ENCODE measurements around the gene WNT2B.

WNT2B gene

GRCh38 chr1:112529301-112529700 lies 20.5 kb downstream of the WNT2B start:
- no peak overlapping the region for H3K56ac ChIP-seq (ENCODE audit: low read length)
- no peak overlapping the region for H2BK5ac ChIP-seq (ENCODE audit: low read length)
- no peak overlapping the region for H3K18ac ChIP-seq (ENCODE audit: low read length)
- no peak overlapping the region for H3K4me3 ChIP-seq (ENCODE audit: low read length)
- H3K79me2 ChIP-seq (ENCODE audit: control insufficient read depth, insufficient read depth, low read length), result no peaks in the 10 kb centered on the region
- peaks cover 25% of the 10 kb centered on the region for H3K4me1 ChIP-seq (ENCODE audit: control insufficient read depth, low read depth, low read length)
- no peak overlapping the region for H4K8ac ChIP-seq (ENCODE audit: low read depth, low read length)
- H3K79me1 ChIP-seq (ENCODE audit: low read length), result no peaks in the 10 kb centered on the region
- H3K4ac ChIP-seq (ENCODE audit: low read depth, low read length), result no peak overlapping the region
- H3K36me3 ChIP-seq (ENCODE audit: control insufficient read depth, insufficient read depth, low read length), result no peaks in the 10 kb centered on the region
- H4K5ac ChIP-seq (ENCODE audit: low read length), result no peak overlapping the region
- no peak overlapping the region for H3K23ac ChIP-seq (ENCODE audit: low read length)
- H3K4me2 ChIP-seq (ENCODE audit: low read length), result no peak overlapping the region
- H2BK15ac ChIP-seq (replicated peaks; ENCODE audit: low read depth), result no peak overlapping the region
- H3K27me3 ChIP-seq (ENCODE audit: insufficient read depth, low read length, poor library complexity), result no peaks in the 10 kb centered on the region
- H2AK5ac ChIP-seq (ENCODE audit: low read length), result no peak overlapping the region
- DNase-seq, result no peak
- H3K9ac ChIP-seq (ENCODE audit: low read length), result no peak overlapping the region
- H3K27ac ChIP-seq (ENCODE audit: low read depth, low read length), result no peak overlapping the region
- no peak overlapping the region for H2BK120ac ChIP-seq (ENCODE audit: low read depth, low read length)

DNA sequence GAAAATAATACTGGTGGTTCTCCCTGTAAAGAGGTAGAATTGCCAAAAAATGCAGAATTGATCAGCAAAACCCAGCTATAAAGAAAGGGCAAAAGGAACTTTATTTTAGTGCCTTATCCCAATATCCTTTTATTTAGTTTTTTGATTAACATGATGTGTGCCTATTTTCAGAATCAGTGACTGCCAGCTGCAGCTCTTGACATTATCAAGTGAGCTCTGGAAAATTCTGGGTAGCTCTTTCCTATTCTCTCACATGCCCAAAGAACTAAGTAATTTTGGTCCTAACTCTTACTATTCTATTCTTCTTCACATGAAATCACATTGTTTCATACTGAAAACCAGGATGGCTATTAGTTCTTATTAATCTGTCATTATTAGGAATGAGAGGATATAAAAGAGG lies 22.1 kb downstream of the WNT2B start:
- no peaks in the 10 kb centered on the region for H3K79me1 ChIP-seq (ENCODE audit: low read length)
- DNase-seq, result no peak
- H3K27me3 ChIP-seq (ENCODE audit: insufficient read depth, low read length, poor library complexity), result no peaks in the 10 kb centered on the region
- H3K18ac ChIP-seq (ENCODE audit: low read length), result no peak overlapping the region
- H3K56ac ChIP-seq (ENCODE audit: low read length), result no peak overlapping the region
- H2AK5ac ChIP-seq (ENCODE audit: low read length), result no peak overlapping the region
- no peak overlapping the region for H3K4me2 ChIP-seq (ENCODE audit: low read length)
- H3K79me2 ChIP-seq (ENCODE audit: control insufficient read depth, insufficient read depth, low read length), result no peaks in the 10 kb centered on the region
- H3K23ac ChIP-seq (ENCODE audit: low read length), result no peak overlapping the region
- H3K4me3 ChIP-seq (ENCODE audit: low read length), result no peak overlapping the region
- no peak overlapping the region for H2BK120ac ChIP-seq (ENCODE audit: low read depth, low read length)
- H2BK5ac ChIP-seq (ENCODE audit: low read length), result no peak overlapping the region
- H3K4me1 ChIP-seq (ENCODE audit: control insufficient read depth, low read depth, low read length), result peaks cover 11% of the 10 kb centered on the region
- H3K4ac ChIP-seq (ENCODE audit: low read depth, low read length), result no peak overlapping the region
- no peak overlapping the region for H4K5ac ChIP-seq (ENCODE audit: low read length)
- no peaks in the 10 kb centered on the region for H3K36me3 ChIP-seq (ENCODE audit: control insufficient read depth, insufficient read depth, low read length)
- no peak overlapping the region for H3K27ac ChIP-seq (ENCODE audit: low read depth, low read length)
- no peak overlapping the region for H3K9ac ChIP-seq (ENCODE audit: low read length)
- no peak overlapping the region for H4K8ac ChIP-seq (ENCODE audit: low read depth, low read length)
- H2BK15ac ChIP-seq (replicated peaks; ENCODE audit: low read depth), result no peak overlapping the region

DNA sequence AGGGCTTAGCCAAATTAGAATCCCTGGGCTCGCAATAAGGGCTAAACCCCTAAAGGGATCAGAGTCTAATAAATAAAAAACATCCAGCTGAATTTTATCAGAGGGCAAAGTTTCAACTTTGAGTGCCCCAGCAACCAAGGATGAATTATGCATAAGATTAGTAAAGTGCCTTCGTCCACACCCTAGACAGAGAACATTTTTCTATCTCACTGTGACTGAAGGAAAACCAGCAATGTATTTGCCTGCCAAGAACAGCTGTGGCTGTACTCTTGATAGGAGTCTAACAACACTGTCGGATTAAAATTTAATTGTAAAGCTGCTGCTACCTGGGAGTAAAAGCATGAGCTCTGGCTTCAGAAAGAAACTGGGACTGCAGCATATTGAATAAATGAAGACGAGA lies 23.3 kb downstream of the WNT2B start:
- Histone ChIP-seq H4K5ac (ENCODE audit: low read length) (no peak overlapping the region), H3K18ac (ENCODE audit: low read length) (peak overlapping the region; percentile 51), H2BK15ac (replicated peaks; ENCODE audit: low read depth) (no peak overlapping the region), H2BK5ac (ENCODE audit: low read length) (no peak overlapping the region), H3K9ac (ENCODE audit: low read length) (no peak overlapping the region), H4K8ac (ENCODE audit: low read depth, low read length) (no peak overlapping the region), H3K4me2 (ENCODE audit: low read length) (no peak overlapping the region), H3K79me2 (ENCODE audit: control insufficient read depth, insufficient read depth, low read length) (no peaks in the 10 kb centered on the region), H3K56ac (ENCODE audit: low read length) (no peak overlapping the region), H3K27me3 (ENCODE audit: insufficient read depth, low read length, poor library complexity) (no peaks in the 10 kb centered on the region), H3K4ac (ENCODE audit: low read depth, low read length) (no peak overlapping the region), H2AK5ac (ENCODE audit: low read length) (no peak overlapping the region), H2BK120ac (ENCODE audit: low read depth, low read length) (no peak overlapping the region), H3K23ac (ENCODE audit: low read length) (no peak overlapping the region), H3K4me1 (ENCODE audit: control insufficient read depth, low read depth, low read length) (peaks cover 7% of the 10 kb centered on the region), H3K4me3 (ENCODE audit: low read length) (no peak overlapping the region), H3K79me1 (ENCODE audit: low read length) (no peaks in the 10 kb centered on the region), H3K27ac (ENCODE audit: low read depth, low read length) (no peak overlapping the region), H3K36me3 (ENCODE audit: control insufficient read depth, insufficient read depth, low read length) (no peaks in the 10 kb centered on the region)
- WGBS (ENCODE audit: extremely low coverage, insufficient coverage, low lambda C conversion rate), result no CpG with 5 or more reads among the region's 4 CpGs
- DNase-seq, result no peak

DNA sequence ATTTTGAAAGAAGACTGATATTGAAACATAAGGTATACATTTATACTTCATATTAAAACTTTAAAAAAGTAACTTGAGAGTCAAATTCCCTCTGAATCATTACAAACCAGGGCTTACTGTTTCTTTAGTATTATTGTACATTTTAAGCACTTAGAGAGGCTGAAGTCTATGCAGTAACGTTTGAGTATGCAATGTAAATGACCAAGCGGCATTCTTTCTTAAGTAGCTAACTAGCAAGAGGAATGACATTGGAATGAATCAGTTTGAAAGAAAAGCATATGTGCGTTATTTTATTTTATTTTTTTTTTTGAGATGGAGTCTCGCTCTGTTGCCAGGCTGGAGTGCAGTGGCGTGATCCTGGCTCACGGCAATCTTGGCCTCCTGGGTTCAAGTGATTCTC lies 24.3 kb downstream of the WNT2B start:
- no peak overlapping the region for H4K8ac ChIP-seq (ENCODE audit: low read depth, low read length)
- peak; percentile 52 for DNase-seq
- H3K4me2 ChIP-seq (ENCODE audit: low read length), result no peak overlapping the region
- no peak overlapping the region for H3K27ac ChIP-seq (ENCODE audit: low read depth, low read length)
- H2BK120ac ChIP-seq (ENCODE audit: low read depth, low read length), result no peak overlapping the region
- no peaks in the 10 kb centered on the region for H3K79me1 ChIP-seq (ENCODE audit: low read length)
- H3K4ac ChIP-seq (ENCODE audit: low read depth, low read length), result no peak overlapping the region
- H3K56ac ChIP-seq (ENCODE audit: low read length), result no peak overlapping the region
- no peaks in the 10 kb centered on the region for H3K27me3 ChIP-seq (ENCODE audit: insufficient read depth, low read length, poor library complexity)
- no peak overlapping the region for H2BK15ac ChIP-seq (replicated peaks; ENCODE audit: low read depth)
- no peak overlapping the region for H3K23ac ChIP-seq (ENCODE audit: low read length)
- H3K36me3 ChIP-seq (ENCODE audit: control insufficient read depth, insufficient read depth, low read length), result no peaks in the 10 kb centered on the region
- H2BK5ac ChIP-seq (ENCODE audit: low read length), result no peak overlapping the region
- no peak overlapping the region for H3K9ac ChIP-seq (ENCODE audit: low read length)
- H3K79me2 ChIP-seq (ENCODE audit: control insufficient read depth, insufficient read depth, low read length), result no peaks in the 10 kb centered on the region
- H4K5ac ChIP-seq (ENCODE audit: low read length), result no peak overlapping the region
- no peak overlapping the region for H3K4me3 ChIP-seq (ENCODE audit: low read length)
- no peak overlapping the region for H3K18ac ChIP-seq (ENCODE audit: low read length)
- H3K4me1 ChIP-seq (ENCODE audit: control insufficient read depth, low read depth, low read length), result no peaks in the 10 kb centered on the region
- no CpG with 5 or more reads among the region's 6 CpGs for WGBS (ENCODE audit: extremely low coverage, insufficient coverage, low lambda C conversion rate)
- no peak overlapping the region for H2AK5ac ChIP-seq (ENCODE audit: low read length)

GRCh38 chr1:112536561-112536960 lies 27.8 kb downstream of the WNT2B start:
- H3K79me2 ChIP-seq (ENCODE audit: control insufficient read depth, insufficient read depth, low read length), result no peaks in the 10 kb centered on the region
- H3K79me1 ChIP-seq (ENCODE audit: low read length), result no peaks in the 10 kb centered on the region
- no peaks in the 10 kb centered on the region for H3K36me3 ChIP-seq (ENCODE audit: control insufficient read depth, insufficient read depth, low read length)
- H3K4ac ChIP-seq (ENCODE audit: low read depth, low read length), result no peak overlapping the region
- H3K27ac ChIP-seq (ENCODE audit: low read depth, low read length), result no peak overlapping the region
- no peak overlapping the region for H4K5ac ChIP-seq (ENCODE audit: low read length)
- no peak overlapping the region for H2AK5ac ChIP-seq (ENCODE audit: low read length)
- H2BK120ac ChIP-seq (ENCODE audit: low read depth, low read length), result no peak overlapping the region
- H2BK15ac ChIP-seq (replicated peaks; ENCODE audit: low read depth), result no peak overlapping the region
- H3K4me2 ChIP-seq (ENCODE audit: low read length), result no peak overlapping the region
- H2BK5ac ChIP-seq (ENCODE audit: low read length), result no peak overlapping the region
- no peak overlapping the region for H3K18ac ChIP-seq (ENCODE audit: low read length)
- H3K4me3 ChIP-seq (ENCODE audit: low read length), result no peak overlapping the region
- H3K27me3 ChIP-seq (ENCODE audit: insufficient read depth, low read length, poor library complexity), result no peaks in the 10 kb centered on the region
- H3K9ac ChIP-seq (ENCODE audit: low read length), result no peak overlapping the region
- DNase-seq, result no peak
- no CpG with 5 or more reads among the region's 2 CpGs for WGBS (ENCODE audit: extremely low coverage, insufficient coverage, low lambda C conversion rate)
- H3K4me1 ChIP-seq (ENCODE audit: control insufficient read depth, low read depth, low read length), result no peaks in the 10 kb centered on the region
- no peak overlapping the region for H3K56ac ChIP-seq (ENCODE audit: low read length)
- no peak overlapping the region for H3K23ac ChIP-seq (ENCODE audit: low read length)
- no peak overlapping the region for H4K8ac ChIP-seq (ENCODE audit: low read depth, low read length)

- no peak for DNase-seq
- Histone ChIP-seq H3K79me2 (ENCODE audit: control insufficient read depth, insufficient read depth, low read length) (no peaks in the 10 kb centered on the region), H2BK120ac (ENCODE audit: low read depth, low read length) (no peak overlapping the region), H2AK5ac (ENCODE audit: low read length) (no peak overlapping the region), H3K27ac (ENCODE audit: low read depth, low read length) (no peak overlapping the region), H4K8ac (ENCODE audit: low read depth, low read length) (no peak overlapping the region), H3K23ac (ENCODE audit: low read length) (no peak overlapping the region), H2BK5ac (ENCODE audit: low read length) (no peak overlapping the region), H3K36me3 (ENCODE audit: control insufficient read depth, insufficient read depth, low read length) (no peaks in the 10 kb centered on the region), H3K27me3 (ENCODE audit: insufficient read depth, low read length, poor library complexity) (no peaks in the 10 kb centered on the region), H3K18ac (ENCODE audit: low read length) (no peak overlapping the region), H2BK15ac (replicated peaks; ENCODE audit: low read depth) (no peak overlapping the region), H3K4ac (ENCODE audit: low read depth, low read length) (no peak overlapping the region), H4K5ac (ENCODE audit: low read length) (no peak overlapping the region), H3K4me2 (ENCODE audit: low read length) (no peak overlapping the region), H3K56ac (ENCODE audit: low read length) (no peak overlapping the region), H3K9ac (ENCODE audit: low read length) (no peak overlapping the region), H3K79me1 (ENCODE audit: low read length) (no peaks in the 10 kb centered on the region), H3K4me1 (ENCODE audit: control insufficient read depth, low read depth, low read length) (no peaks in the 10 kb centered on the region), H3K4me3 (ENCODE audit: low read length) (no peak overlapping the region)
Observed at GRCh38 chr1:112537456-112537855, 28.7 kb downstream of the WNT2B start.

Data from mesendoderm (in vitro differentiated cells).